Tibial nerve (tissue), 4 donors: ENCODE results near the gene TTN.

Experiments used
- CTCF ChIP-seq, 5 experiments: fragments of 200-600 bp in 3 of 5; fragments of 450-650 bp in 2 of 5; sonication (generic) in 3 of 5; IDR thresholded peaks; one replicate each; pipeline ENCODE4 v1.5.1; 2016 to 2019; ENCODE audit warnings: antibody characterized with exemption in 5 of 5, mild to moderate bottlenecking in 3 of 5, moderate library complexity in 2 of 5
- EP300 ChIP-seq, 2 donors: sonication (generic); formaldehyde crosslinking; IDR thresholded peaks; one replicate each; pipeline ENCODE4 v1.6.1; 2017; ENCODE audit warnings: antibody characterized with exemption in 2 of 2, mild to moderate bottlenecking in 1 of 2

GRCh38 chr2:178589335-178589734, 217.9 kb downstream of the TTN start:
- TF ChIP-seq EP300 (IDR thresholded peaks at IDR 0.05) (no peak), CTCF (IDR thresholded peaks at IDR 0.05) (no peak)
